HEK293T (cell line): ENCODE data around the gene FBXW8.

Source experiments
- NFRKB ChIP-seq: fragments of 450-650 bp; IDR thresholded peaks from 2 replicates; pipeline ENCODE4 v1.6.1; 2016; ENCODE audit warnings: mild to moderate bottlenecking, moderate library complexity
- SUZ12 ChIP-seq: fragments of 450-650 bp; IDR thresholded peaks from 2 replicates; pipeline ENCODE4 v1.6.1; 2016; ENCODE audit warnings: mild to moderate bottlenecking

- no peak for TF ChIP-seq NFRKB
- no peak for TF ChIP-seq SUZ12
Observed at GRCh38 chr12:117036547-117036946, 125.8 kb downstream of the FBXW8 start.
